Activated CD4-positive, alpha-beta T cell treated with anti-CD3 and anti-CD28 coated beads, Interleukin-2, Interleukin-4, amounts not matched to agents 100 ng/mL and 50 ng/mL, durations not matched to agents 16 hours and 8 hours (primary cell): ENCODE results near the gene NECAP2.

Source experiments
- DNase-seq: peaks from one replicate; pipeline ENCODE4 v3.0.0-alpha.2; 2020; ENCODE audit warnings: low spot score

The NECAP2 gene, protein sequence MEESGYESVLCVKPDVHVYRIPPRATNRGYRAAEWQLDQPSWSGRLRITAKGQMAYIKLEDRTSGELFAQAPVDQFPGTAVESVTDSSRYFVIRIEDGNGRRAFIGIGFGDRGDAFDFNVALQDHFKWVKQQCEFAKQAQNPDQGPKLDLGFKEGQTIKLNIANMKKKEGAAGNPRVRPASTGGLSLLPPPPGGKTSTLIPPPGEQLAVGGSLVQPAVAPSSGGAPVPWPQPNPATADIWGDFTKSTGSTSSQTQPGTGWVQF

DNA sequence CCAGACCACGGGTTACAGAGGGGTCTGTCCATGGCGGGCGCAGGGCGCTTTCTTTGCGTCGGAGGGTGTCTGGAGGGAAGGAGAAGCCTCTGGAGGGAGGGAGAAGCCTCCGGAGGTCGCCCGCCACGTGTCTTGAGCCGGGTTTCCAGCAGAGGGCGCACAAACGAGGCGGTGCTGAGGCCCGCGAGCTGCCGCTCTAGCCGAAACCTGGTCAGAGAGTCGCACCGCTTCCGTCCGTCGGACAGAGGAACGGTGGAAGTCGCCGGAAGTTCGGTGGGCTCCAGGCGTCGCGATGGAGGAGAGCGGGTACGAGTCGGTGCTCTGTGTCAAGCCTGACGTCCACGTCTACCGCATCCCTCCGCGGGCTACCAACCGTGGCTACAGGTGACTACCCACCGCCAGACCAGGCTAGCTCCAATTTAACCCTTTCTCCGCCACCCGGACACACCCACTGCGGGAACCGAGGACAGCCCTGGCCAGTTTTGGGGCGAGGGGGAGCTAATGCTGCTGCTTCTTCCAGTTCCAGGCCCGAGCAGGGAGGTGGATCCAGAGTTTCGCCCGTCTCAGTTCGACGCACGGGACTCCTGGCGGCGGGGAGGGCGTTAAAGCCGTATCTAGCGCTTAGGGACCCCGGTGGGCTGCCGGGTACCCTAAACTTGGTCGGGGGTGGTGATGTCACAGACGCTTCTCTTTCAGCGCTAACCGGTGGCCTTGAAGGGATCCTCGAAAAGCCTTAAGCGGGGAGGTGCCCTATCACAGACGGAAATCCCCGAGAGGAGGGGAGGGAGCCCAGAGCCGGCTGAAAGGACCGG, at the start of gene NECAP2:
TSS of gene NECAP2 (plus strand) at position 255 of the 812 bp plus-strand sequence. CDS start at position 293, 38 bp downstream.
- DNase-seq: peak; percentile 96

DNA sequence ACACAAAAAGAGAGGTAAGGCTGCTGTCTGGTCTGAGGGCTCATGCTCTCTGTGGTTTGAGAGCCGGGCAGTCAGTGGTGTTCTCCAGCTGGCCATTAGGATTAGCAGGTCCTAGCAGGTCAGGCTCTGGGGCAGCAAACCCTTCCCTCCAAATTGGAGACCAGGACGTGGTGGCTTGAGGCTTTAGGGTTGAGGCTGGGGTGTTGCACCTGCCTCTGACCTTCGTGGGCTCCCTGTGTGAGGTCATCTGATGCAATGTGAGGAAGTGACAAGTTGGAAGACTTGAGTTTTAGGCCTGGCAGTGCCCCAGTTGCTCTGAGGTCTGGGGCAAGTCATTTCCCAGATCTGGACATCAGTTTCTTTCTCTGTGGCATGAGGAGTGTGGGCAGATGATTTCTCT, 49.1 kb upstream of the NECAP2 start:
- peak; percentile 30 for DNase-seq

DNA sequence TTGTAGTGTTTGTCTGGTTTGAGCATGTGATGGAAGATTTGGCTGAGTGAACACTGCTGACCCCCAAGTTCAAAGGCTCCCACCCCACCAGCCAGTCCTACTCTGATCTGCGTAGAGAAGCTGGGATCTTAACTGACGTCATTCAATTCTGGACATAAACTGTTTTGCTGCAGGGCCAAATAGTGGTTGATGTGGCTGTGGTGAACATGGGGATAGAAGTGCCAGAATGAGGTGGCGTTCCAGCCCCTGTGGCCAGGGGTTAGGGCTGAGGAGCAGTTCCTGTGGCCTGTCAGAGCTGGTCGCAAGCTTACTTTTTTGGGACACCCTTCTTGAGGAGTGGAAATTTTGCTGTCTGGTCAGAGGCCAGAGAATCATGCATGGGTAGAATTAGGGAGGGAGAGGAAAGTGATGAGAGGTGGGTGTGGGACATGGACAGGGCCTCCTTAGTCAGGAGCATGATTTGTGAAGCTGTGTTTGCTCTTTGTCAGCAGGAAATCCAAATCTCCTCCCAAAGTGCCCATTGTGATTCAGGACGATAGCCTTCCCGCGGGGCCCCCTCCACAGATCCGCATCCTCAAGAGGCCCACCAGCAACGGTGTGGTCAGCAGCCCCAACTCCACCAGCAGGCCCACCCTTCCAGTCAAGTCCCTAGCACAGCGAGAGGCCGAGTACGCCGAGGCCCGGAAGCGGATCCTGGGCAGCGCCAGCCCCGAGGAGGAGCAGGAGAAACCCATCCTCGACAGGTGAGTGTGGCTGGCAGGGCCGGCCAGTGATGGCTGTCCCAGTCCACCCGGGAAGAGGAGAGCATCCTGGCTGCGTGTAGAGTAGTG, 47.6 kb upstream of the NECAP2 start:
- no peak for DNase-seq

DNA sequence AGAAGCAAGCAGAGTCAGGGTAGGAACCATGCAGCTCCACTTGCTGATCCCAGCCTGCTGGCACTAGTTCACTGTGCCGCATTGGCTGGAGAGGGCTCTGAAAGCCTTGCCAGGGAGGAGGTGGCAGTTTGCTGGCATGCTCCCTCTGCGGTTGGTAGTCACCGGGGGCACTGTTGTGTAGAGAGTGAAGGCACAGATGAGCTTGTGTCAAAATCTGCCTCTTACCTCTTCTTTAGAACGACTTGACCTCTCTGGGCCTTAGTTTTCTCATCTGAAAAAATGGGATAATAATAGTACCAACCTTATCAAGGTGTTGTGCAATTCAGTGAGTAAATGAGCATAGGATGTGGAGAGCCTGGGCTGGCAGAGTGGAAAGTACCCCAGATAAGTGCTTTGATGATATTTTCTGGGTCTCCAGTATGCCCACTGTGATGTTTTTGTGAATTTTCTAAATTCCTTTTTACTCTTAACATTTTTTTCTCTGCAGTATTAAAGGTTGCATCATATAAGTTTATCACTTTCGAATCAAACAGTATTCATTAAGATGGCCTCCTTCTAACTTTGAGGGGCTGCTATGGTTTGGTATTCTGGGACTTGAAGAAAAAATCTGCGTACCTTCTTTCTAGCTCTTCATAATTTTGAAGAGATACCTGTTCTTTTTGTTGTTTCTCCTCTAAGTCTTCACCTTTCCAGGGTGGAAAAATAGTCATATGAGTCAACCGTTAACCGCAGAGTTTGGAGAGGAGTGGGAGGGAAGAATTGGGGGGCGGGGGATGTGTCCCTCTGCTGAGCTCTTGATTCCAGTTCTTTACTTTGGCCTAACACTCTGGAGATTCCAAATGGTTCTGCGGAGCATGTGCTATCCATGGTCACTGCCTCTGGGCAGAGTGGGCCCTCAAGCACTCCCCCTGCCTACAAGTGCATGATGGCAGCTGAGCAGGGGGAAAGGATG, 46.7 kb upstream of the NECAP2 start:
- DNase-seq: no peak

DNA sequence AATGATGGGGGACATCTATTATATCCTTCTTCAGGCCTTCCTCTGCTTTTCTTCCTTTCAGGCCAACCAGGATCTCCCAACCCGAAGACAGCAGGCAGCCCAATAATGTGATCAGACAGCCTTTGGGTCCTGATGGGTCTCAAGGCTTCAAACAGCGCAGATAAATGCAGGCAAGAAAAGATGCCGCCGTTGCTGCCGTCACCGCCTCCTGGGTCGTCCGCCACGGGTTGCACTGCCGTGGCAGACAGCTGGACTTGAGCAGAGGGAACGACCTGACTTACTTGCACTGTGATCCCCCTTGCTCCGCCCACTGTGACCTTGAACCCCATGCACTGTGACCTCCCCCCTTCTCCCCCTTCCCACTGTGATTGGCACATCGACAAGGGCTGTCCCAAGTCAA, 45.5 kb upstream of the NECAP2 start:
- no peak for DNase-seq

DNA sequence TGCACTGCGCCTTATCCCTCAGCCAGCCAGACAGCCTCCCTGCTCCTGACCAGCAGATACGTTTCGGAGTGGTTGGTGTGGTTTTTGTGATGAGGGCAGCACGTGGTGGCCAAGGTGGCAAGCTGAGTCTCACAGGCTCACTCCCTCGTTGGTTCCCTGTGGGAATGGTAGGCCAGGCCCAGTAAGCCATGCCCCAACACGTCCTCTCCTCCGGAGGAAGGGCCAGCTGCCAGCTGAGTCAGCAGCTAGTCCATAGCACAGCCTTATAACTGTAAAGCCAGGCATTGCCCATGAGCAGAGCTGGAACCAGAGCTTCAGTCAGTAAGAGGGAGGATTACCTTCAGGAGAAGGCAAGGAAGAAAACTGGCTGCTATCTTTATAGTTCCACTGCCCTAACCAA, 43.9 kb upstream of the NECAP2 start:
- no peak for DNase-seq

DNA sequence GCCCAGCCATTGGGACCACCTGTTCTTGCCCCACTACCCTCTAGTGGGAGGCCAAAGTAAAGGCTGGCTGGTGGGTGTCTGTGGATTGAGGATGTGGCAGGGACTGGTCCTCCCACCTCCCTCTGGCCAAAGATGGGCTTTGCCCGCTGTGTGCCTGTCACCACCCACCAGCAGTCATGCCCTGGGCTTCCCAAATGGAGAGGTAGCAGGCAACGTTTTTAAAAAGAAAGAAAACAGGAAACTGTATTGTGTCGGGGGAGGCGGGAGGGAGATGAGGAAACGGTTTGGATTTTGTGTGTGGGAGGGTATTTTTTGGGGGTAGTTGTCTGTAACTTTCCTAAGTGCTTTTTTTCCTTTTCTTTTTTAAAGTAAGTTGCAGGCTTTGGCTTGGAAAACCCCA, 43.4 kb upstream of the NECAP2 start:
- DNase-seq: no peak

DNA sequence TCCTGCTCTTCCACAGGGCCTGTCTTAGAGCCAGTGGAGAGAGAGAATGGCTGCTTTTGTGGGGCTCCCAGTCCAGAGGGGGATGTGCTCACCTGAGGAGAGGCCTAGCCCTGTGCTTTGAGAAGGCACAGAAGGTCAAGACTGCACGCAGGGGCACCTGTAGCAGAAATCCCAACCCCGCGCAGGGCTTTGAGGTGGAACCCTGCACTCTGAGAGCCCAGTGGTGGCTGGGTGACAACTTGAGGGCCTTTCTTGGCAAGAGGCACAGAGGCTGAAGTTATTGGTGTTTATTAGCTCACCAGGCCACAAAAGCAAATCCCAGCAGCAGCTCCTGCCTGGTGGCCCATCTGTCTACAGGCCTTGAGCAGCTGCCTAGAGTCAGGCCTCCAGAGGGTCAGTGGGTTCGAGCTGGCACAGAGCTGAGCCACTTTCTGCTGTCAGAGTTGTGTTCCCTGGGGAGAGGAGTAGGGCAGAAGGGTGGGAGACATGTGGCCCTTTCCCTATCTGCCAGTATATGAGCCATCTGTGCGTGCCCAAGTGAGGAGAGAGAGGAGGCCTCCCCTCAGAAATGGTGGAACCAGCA, 42.1 kb upstream of the NECAP2 start:
- no peak for DNase-seq

DNA sequence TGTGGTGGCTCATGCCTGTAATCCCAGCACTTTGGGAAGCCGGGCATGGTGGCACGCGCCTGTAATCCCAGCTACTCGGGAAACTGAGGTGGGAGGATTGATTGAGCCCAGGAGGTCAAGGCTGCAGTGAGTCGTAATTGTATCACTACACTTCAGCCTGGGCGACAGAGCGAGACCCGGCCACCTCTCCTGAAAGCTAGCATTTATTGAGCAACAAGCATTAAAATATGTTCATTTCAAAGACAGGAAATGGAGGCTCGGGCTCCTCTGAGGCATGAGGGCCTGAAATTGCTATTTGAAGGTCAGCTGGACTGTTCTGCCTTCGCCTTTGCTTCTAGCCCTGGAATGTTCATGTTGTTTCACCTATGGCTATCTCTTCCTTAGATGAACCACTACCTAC, 37.8 kb upstream of the NECAP2 start:
- DNase-seq: no peak

DNA sequence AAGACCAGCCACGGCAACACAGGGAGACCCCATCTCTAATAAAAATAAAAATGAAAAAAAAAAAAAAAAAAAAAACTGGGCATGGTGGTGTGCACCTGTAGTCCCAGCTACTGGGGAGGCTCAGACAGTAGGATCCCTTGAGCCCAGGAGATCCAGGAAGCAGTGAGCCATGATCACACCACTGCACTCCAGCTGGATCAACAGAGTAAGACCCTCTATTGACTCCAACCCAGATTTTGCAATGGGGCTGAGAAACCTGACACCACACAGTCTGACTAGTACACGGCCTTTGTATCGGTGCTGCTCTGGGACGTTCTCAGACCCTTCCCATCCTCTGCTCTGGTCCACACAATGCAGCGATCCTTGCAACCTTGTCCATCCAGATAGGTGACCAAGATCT, 35.1 kb upstream of the NECAP2 start:
- DNase-seq: no peak

DNA sequence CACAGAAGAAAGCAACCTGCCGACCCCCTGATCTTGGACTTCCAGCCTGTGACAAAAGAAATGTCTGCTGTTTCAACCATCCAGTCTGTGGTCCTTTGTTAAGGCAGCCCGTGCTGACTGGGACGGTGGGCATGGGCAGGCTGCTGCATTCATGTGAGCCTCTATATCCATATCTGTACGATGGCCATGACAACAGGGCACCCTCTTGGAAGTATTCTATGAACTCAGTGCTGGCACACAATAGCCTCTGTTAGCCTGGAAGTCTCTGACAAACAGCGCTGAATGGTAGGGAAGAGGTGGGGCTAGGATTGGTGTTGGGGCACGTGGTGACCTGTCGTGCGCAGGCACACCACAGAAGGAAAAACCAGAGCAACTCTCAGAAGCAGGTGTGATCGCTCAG, 33.7 kb upstream of the NECAP2 start:
- DNase-seq: no peak

DNA sequence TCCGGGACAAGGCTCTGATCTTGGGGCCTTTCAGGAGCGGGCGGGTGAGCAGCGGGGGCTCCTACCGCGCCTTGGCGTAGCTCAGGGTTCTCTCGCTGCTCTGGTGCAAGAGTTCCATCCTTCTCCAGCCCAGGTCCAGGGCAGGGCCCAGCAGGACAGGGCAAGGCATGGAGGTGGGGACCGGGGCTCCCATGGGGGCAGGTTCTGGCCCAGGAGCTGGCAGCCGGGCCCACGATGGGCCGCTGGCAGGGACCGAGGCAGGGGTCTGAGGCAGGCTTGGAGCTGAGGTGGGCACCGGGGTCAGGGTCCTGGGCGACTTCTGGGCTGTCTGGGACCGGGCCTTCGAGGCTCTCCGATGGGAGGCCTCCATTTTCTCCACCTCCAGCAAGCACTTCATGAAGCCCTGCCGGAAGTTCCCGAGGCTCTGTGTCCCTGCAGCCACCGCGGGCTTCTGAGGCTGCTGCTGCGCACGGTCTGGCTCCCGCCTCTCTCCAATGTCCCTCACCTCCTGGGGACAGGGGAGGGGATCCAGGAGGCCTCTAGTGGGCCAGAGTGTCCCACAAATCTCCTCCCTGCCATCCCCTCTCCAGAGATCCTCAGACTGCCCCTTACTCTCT, 30.9 kb upstream of the NECAP2 start:
- no peak for DNase-seq

DNA sequence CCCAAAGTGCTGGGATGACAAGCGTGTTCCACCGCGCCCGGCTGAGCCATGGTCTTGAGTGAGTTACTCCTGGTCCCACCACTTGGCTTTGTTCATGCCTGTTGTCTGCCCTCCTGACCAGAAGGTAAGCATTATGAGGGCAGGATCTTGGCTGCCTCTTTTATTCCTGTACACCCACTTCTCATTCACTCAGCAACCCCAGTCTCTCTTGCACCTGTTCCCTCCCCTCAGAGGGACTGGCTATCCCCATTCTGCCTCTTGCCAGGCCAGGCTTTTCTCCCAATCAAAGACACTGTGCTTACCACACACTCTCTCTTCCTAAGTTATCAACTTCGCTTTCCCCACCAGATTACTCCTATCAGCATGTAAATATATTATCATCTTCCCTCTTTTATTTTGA, 29.7 kb upstream of the NECAP2 start:
- DNase-seq: no peak

DNA sequence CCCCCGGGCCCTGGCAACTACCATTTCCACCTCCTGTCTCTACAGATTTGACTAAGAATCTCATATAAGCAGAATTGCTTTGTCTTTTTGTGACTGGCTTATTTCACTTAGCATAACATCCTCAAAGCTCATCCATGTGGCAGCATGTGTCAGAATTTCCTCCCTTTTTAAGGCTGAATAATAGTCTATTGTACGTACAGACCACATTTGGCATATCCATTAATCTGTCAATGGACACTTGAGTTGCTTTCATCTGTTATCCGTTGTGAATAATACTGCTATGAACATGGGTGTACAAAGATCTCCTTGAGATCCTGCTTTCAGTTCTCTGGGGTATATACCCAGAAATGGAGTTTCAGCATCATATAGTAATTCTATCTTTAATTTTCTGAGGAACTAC, 27.3 kb upstream of the NECAP2 start:
- no peak for DNase-seq

DNA sequence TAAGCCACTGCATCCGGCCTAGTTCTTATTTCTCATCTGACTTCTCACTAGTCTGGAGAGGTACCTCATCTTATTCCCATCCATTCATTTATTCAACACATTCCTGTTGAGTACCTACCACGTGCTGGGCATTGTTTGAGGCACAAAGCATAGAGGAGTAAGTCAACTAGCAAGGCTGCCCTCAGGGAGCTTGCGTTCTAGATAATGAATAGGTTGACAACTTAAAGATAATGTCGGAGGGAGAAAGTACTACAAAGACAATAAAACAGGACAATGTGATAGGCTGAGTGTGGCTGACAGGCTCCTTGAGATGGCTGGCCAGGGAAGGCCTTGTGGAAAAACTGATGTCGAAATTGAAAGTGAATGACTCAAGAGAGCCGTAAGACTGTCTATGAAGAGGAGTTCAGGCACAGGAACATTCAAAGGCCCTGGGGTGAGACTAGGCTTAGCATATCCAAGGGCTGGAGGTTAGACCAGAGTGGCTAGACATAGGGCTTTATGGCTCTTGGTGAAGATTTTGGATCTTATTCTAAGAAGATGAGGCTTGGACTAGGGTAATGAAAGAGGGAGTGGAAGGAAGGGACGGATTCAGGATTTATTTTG, 21.6 kb upstream of the NECAP2 start:
- DNase-seq: no peak

DNA sequence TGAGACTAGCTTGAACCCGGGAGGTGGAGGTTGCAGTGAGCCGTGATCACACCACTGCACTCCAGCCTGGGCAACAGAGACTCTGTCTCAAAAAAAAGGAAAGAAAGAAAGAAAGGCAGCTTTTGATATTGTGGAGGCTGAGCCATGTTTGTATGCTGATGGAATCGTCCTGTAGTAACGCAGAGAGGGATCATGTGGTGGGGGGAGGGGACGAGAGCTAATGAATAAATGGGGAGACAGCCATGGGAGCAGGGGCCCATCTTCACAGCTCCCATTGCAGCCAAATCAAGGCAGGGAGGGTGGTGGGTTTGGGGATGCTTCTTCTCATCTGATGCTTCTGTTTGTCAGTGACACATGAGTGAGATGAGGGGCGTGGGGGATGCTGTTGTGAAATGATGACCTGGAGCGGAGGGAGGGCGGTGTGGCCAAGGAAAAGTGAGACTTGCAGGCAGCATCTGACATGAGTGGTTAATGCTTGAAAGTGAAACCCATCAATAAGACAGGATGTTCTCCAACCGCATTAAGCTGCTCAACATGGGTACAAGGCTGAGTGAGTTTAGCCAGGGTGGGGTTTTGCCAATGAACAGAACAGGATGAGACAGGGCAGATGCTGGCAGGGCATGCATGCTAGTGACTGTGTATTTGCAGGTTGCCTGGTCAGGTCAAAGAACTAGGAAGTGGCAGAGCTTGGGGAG, 20.0 kb upstream of the NECAP2 start:
- DNase-seq: peak; percentile 89

DNA sequence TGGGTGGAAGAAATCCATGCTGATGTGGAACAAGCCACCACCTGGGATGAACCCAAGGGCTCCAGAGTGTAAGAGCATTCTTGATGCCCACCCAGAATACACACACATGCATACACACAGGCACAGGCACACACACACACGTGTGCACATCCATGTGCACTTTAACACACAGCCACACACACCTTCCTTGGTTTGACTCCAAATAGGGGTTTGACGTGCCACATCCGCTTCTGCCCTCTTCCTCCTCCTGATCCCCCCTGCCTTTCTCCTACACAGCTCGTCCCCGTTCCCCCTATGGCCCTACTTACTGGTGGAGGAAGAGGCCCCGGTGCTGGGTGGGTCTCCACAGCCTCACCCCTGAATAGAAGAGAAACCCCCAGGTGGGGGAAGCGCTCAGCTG, 19.3 kb upstream of the NECAP2 start:
- DNase-seq: no peak

DNA sequence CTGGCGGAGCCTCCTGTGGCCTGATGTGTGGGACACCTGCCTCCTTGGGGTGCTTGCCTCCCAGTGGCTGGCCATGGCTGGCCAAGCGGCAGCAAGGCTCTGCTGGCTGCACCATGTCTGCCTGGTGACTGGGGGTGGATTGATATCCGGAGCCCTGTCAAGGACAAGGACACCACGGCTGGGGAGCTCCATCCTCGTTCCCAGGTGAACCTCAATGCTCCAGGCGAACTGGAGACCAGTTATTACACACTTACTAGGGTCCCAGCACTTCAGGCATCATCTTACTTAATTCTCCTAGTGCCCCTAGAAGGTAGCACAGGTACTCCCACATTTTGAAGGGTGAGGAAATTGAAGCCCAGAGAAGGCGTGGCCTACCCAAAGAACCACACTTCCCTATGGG, 18.5 kb upstream of the NECAP2 start:
- DNase-seq: no peak

DNA sequence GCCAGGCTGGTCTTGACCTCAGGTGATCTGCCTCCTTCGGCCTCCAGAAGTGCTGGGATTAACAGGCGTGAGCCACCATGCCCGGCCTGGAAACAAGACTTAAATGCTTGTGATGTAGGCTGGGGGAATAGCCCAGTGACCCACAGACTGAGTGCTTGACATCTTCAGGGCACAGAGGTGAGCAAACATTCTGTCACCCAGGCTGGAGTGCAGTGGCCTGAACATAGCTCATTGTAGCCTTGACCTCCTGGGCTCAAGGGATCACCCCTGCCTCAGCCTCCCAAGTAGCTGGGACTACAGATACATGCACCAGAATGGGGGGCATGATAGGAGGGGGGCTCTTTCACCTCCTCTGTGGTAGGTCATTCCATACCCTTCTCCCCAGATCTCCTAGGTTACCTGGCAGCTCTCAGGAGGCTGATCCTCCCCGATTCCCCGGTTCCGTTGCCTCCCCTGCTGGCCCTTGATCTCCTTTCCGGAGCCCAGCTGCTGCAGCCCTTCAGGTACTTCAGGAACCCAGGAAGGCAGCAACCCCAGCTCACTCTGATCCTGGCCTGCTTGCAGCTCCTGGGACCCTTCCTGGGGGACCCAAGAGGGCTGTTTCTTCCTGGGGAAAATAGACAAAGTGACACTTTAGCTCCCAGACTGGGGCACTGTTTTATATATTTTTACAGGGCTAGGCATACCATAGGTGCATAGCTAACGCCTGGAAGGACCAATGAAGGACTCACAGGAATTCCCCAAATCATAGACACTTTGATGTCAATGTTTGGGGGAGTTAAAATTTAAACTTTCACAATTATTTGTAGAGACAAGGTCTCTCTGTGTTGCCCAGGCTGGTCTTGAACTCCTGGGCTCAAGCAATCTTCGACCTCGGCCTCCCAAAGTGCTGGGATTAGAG, 15.1 kb upstream of the NECAP2 start:
- no peak for DNase-seq
